Liver (tissue), 3 donors: Measurements from ENCODE around the gene INPP4B.

ENCODE experiments used
- ATF3 ChIP-seq: IDR thresholded peaks from 2 replicates; pipeline ENCODE4 v1.6.1; 2016; ENCODE audit warnings: antibody characterized with exemption
- CTCF ChIP-seq: fragments of 150-350 bp; IDR thresholded peaks from 2 replicates; pipeline ENCODE4 v1.5.1; 2017; ENCODE audit warnings: improper control_type of control experiment, low read depth, low read length; ENCODE audit not compliant: missing input control
- FOXA2 ChIP-seq: IDR thresholded peaks from 2 replicates; pipeline ENCODE4 v1.6.1; 2016; ENCODE audit warnings: antibody characterized with exemption
- HNF4A ChIP-seq, 2 donors: conservative IDR thresholded peaks; 2 replicates each; pipeline ENCODE4 v1.6.1; 2016; ENCODE audit warnings: antibody characterized with exemption in 2 of 2, mild to moderate bottlenecking in 2 of 2
- JUND ChIP-seq, 2 donors: IDR thresholded peaks; 2 replicates each; pipeline ENCODE4 v1.6.1; 2016; ENCODE audit warnings: antibody characterized with exemption in 2 of 2
- RAD21 ChIP-seq, 2 donors: IDR thresholded peaks; 2 replicates each; pipeline ENCODE4 v1.6.1; 2016; ENCODE audit warnings: antibody characterized with exemption in 2 of 2, mild to moderate bottlenecking in 2 of 2
- SP1 ChIP-seq: IDR thresholded peaks from 2 replicates; pipeline ENCODE4 v1.6.1; 2018; ENCODE audit warnings: antibody characterized with exemption, mild to moderate bottlenecking
- TAF1 ChIP-seq: conservative IDR thresholded peaks from 2 replicates; pipeline ENCODE4 v1.6.1; 2016; ENCODE audit warnings: antibody characterized with exemption, mild to moderate bottlenecking
- ZBTB33 ChIP-seq: IDR thresholded peaks from 2 replicates; pipeline ENCODE4 v1.6.1; 2016; ENCODE audit warnings: antibody characterized with exemption
- TF ChIP-seq, protein P1 (sequence below): IDR thresholded peaks from 2 replicates; pipeline ENCODE4 v1.6.1; 2016; ENCODE audit warnings: antibody characterized with exemption
- TF ChIP-seq, protein P2 (sequence below): IDR thresholded peaks from 2 replicates; pipeline ENCODE4 v1.6.1; 2016; ENCODE audit warnings: antibody characterized with exemption, mild to moderate bottlenecking
- donor health status: healthy.
- donor health status: healthy.

- TF ChIP-seq, protein P1, sequence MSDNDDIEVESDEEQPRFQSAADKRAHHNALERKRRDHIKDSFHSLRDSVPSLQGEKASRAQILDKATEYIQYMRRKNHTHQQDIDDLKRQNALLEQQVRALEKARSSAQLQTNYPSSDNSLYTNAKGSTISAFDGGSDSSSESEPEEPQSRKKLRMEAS: no peak
- TF ChIP-seq CTCF (no peak), RAD21 (IDR thresholded peaks at IDR 0.05) (no peak), JUND (IDR thresholded peaks at IDR 0.05) (no peak), TAF1 (no peak), ATF3 (no peak), HNF4A (conservative IDR thresholded peaks at IDR 0.05) (no peak), SP1 (no peak), ZBTB33 (no peak), FOXA2 (no peak)
- TF ChIP-seq, protein P2, sequence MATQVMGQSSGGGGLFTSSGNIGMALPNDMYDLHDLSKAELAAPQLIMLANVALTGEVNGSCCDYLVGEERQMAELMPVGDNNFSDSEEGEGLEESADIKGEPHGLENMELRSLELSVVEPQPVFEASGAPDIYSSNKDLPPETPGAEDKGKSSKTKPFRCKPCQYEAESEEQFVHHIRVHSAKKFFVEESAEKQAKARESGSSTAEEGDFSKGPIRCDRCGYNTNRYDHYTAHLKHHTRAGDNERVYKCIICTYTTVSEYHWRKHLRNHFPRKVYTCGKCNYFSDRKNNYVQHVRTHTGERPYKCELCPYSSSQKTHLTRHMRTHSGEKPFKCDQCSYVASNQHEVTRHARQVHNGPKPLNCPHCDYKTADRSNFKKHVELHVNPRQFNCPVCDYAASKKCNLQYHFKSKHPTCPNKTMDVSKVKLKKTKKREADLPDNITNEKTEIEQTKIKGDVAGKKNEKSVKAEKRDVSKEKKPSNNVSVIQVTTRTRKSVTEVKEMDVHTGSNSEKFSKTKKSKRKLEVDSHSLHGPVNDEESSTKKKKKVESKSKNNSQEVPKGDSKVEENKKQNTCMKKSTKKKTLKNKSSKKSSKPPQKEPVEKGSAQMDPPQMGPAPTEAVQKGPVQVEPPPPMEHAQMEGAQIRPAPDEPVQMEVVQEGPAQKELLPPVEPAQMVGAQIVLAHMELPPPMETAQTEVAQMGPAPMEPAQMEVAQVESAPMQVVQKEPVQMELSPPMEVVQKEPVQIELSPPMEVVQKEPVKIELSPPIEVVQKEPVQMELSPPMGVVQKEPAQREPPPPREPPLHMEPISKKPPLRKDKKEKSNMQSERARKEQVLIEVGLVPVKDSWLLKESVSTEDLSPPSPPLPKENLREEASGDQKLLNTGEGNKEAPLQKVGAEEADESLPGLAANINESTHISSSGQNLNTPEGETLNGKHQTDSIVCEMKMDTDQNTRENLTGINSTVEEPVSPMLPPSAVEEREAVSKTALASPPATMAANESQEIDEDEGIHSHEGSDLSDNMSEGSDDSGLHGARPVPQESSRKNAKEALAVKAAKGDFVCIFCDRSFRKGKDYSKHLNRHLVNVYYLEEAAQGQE: no peak
Observed at GRCh38 chr4:142812091-142812490, 34.0 kb downstream of the INPP4B start.
